ENCODE measurements around the gene TBXA2R. TPM values are rescaled to one million over a fixed set of nuclear protein-coding genes. Genes with fewer than 3 reads are reported as not detected.
A peak's percentile ranks its signal among the peaks of the same experiment; 100 is the strongest.
"Not testable (repeated sequence)": the region's sequence is repeated elsewhere in the genome, so short reads cannot be mapped to it uniquely, and the experiment has no call there.

The TBXA2R gene
- total RNA-seq, 1 experiment from 2014 or later: 1.3 TPM

DNA sequence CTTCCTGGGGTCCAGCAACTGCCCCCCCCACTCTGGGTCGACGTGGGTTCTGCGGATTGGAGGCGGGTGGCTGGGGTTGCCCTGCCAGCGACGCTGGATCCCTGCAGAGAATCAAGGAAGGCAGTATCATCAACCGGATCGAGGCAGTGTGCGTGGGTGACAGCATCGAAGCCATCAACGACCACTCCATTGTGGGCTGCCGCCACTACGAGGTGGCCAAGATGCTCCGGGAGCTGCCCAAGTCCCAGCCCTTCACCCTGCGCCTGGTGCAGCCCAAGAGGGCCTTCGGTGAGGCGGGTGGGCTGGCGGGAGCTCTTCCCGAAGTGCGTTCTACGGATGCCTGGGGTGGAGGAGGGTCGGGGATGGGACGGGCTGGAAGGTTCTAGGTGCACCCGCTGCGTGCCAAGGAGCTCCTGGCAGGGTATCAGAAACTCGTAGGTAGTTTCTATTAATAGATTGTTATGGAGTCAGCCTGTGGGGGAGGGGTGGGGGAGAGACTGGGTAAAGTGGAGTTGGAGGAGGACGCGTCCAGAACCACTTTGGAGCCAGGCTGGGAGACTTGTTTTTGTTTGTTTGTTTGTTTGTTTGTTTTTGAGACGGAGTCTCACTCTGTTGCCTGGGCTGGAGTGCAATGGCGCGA is 19.8 kb downstream of the TBXA2R start:
- H3K4me1 Mint-ChIP-seq: no peaks in the 10 kb centered on the region
- H3K27ac Mint-ChIP-seq: no peak overlapping the region
- no peak for TF ChIP-seq USF2 (CRISPR knock-in tag; IDR thresholded peaks at IDR 0.05)
- ChIA-PET POLR2A (no interaction called here), CTCF (interaction anchor here (0.6 to 3.8 kb wide), 8 partner anchors 9 to 132 kb away, joined by 3 to 44 read pairs (median 4); no protein-coding TSS in a partner anchor)
- H3K27me3 Mint-ChIP-seq (ENCODE audit: low read depth): peaks cover 56% of the 10 kb centered on the region
- peaks cover 16% of the 10 kb centered on the region for H3K9me3 Mint-ChIP-seq
- H3K4me3 Mint-ChIP-seq: no peak overlapping the region
- no peak for DNase-seq (ENCODE audit: low spot score)
- no peak for ATAC-seq
- H3K36me3 Mint-ChIP-seq: 0 out of 2 replicates have a peak, but pooled peaks cover 2% of the 10 kb centered on the region

GRCh38 chr19:3586127-3586626 is 20.5 kb downstream of the TBXA2R start:
- POLR2A ChIA-PET: interaction anchor here (1.0 kb wide), 1 partner anchor 9 kb away, joined by 3 read pairs; no protein-coding TSS in a partner anchor
- DNase-seq (ENCODE audit: low spot score) (peak; percentile 77), ATAC-seq (peak; percentile 76)
- H3K9me3 Mint-ChIP-seq: peaks cover 9% of the 10 kb centered on the region
- H3K4me3 Mint-ChIP-seq: peak overlapping the region; percentile 49
- no peak for TF ChIP-seq ATF1 (CRISPR knock-in tag; IDR thresholded peaks at IDR 0.05)
- TF ChIP-seq ZNF263 (CRISPR knock-in tag; IDR thresholded peaks at IDR 0.05; ENCODE audit: low read depth): no peak
- TF ChIP-seq TEAD1 (CRISPR knock-in tag; IDR thresholded peaks at IDR 0.05): no peak
- TF ChIP-seq, protein P1, sequence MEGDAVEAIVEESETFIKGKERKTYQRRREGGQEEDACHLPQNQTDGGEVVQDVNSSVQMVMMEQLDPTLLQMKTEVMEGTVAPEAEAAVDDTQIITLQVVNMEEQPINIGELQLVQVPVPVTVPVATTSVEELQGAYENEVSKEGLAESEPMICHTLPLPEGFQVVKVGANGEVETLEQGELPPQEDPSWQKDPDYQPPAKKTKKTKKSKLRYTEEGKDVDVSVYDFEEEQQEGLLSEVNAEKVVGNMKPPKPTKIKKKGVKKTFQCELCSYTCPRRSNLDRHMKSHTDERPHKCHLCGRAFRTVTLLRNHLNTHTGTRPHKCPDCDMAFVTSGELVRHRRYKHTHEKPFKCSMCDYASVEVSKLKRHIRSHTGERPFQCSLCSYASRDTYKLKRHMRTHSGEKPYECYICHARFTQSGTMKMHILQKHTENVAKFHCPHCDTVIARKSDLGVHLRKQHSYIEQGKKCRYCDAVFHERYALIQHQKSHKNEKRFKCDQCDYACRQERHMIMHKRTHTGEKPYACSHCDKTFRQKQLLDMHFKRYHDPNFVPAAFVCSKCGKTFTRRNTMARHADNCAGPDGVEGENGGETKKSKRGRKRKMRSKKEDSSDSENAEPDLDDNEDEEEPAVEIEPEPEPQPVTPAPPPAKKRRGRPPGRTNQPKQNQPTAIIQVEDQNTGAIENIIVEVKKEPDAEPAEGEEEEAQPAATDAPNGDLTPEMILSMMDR (IDR thresholded peaks at IDR 0.05): peak; percentile 62; the same call in 1 of the 2 replicates
- TF ChIP-seq IRF2 (CRISPR knock-in tag; IDR thresholded peaks at IDR 0.05; ENCODE audit: borderline replicate concordance, low read depth): no peak
- no peaks in the 10 kb centered on the region for H3K4me1 Mint-ChIP-seq
- H3K27me3 Mint-ChIP-seq (ENCODE audit: low read depth): peaks cover 52% of the 10 kb centered on the region
- CTCF ChIA-PET: interaction anchor here (0.5 to 3.8 kb wide), 15 partner anchors 9 to 401 kb away, joined by 3 to 44 read pairs (median 4); partner anchors contain the start of gene HMG20B
- no peak overlapping the region for H3K27ac Mint-ChIP-seq
- 0 out of 2 replicates have a peak, but pooled peaks cover 2% of the 10 kb centered on the region for H3K36me3 Mint-ChIP-seq

DNA sequence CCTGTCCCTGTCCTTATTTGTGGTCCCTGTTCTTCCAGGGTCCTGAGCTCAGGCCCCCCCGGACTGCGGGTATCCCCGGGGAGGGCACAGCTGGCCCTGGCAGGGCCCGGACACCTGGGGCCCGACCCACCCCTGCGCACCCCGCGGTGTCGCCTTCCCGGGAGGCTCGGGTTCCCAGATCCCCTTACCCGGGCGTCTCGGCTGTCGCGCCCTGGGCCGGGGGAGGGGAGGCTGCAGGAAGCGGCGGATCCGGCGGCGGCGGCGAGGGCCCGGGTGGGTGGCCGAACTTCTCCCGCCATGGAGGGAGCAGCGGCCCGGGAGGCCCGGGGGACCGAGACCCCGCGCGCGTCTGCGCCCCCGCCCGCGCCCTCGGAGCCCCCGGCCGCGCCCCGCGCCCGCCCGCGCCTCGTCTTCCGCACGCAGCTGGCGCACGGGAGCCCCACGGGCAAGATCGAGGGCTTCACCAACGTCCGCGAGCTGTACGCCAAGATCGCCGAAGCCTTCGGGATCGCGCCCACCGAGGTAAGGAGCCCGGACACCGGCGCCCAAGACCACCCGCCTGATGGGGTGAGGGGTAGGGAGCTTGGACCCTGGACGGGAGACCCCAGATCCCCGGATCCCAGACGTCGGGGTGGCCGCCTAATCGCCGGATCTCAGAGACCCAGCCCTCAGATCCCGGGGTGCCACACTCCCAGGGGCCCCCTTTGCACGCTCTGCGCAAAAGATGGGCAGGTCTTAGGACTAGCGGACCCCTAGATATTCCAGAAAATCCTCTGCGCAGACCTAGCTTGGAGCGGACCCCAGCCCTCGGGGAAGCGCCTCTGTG is 21.2 kb downstream of the TBXA2R start, which contains the start of gene GIPC3:
Gene GIPC3, plus strand, starts transcription at position 178 of the 826 bp plus-strand sequence. Its CDS starts 120 bp downstream, at position 298.
- ATAC-seq (peak; percentile 31), DNase-seq (ENCODE audit: low spot score) (peak; percentile 44)
- no peaks in the 10 kb centered on the region for H3K4me1 Mint-ChIP-seq
- peak within 1 kb of the TSS; percentile 49 for H3K4me3 Mint-ChIP-seq
- no peak for TF ChIP-seq ZNF219 (CRISPR knock-in tag; IDR thresholded peaks at IDR 0.05; ENCODE audit: borderline replicate concordance)
- TF ChIP-seq ZNF423 (CRISPR knock-in tag; IDR thresholded peaks at IDR 0.05): peak; percentile 70; the same call in 1 of the 2 replicates
- ChIA-PET POLR2A (interaction anchor here (1.0 kb wide), 1 partner anchor 9 kb away, joined by 3 read pairs; no protein-coding TSS in a partner anchor), CTCF (interaction anchor here (0.5 to 3.8 kb wide), 17 partner anchors 8 to 402 kb away, joined by 3 to 44 read pairs (median 4); partner anchors contain the start of gene HMG20B)
- peaks cover 4% of the 10 kb centered on the region for H3K9me3 Mint-ChIP-seq
- 0 out of 2 replicates have a peak, but pooled peaks cover 2% of the 10 kb centered on the region for H3K36me3 Mint-ChIP-seq
- H3K27me3 Mint-ChIP-seq (ENCODE audit: low read depth): peaks cover 55% of the 10 kb centered on the region
- no peak within 1 kb of the TSS for H3K27ac Mint-ChIP-seq

DNA sequence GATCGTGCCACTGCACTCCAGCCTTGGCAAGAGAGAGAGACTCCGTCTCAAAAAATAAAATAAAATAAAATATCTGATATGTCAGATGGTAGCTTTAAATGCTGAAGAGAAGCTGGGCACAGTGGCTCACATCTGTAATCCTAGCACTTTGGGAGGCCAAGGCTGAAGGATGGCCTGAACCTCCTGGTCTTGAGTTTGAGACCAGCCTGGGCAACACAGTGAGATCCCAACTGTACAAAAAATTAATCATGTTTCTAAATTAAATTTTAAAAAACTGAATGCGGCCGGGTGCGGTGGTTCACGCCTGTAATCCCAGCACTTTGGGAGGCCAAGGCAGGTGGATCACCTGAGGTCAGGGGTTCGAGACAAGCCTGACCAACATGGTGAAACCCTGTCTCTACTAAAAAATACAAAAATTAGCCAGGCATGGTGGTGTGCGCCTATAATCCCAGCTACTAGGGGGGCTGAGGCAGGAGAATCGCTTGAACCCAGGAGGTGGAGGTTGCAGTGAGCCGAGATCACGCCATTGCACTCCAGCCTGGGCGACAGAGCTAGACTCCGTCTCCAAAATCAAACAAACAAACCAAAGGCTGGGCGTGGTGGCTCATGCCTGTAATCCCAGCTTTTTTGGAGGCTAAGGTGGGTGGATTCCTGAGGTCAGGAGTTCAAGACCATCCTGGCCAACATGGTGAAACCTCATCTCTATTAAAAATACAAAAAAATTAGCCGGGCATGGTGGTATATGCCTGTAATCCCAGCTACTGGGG is 22.5 kb downstream of the TBXA2R start:
- not testable (repeated sequence) for DNase-seq (ENCODE audit: low spot score); ATAC-seq; H3K36me3 Mint-ChIP-seq; H3K9me3 Mint-ChIP-seq; H3K27ac Mint-ChIP-seq; H3K4me1 Mint-ChIP-seq
- Mint-ChIP-seq H3K27me3 (ENCODE audit: low read depth) (peaks cover 65% of the 10 kb centered on the region), H3K4me3 (0 out of 2 replicates have a peak overlapping the region, but pooled peaks have one; percentile 14)
- POLR2A ChIA-PET: interaction anchor here (0.6 kb wide), 1 partner anchor 115 kb away, joined by 3 read pairs; no protein-coding TSS in a partner anchor
- CTCF ChIA-PET: interaction anchor here (1.2 to 3.8 kb wide), 7 partner anchors 7 to 70 kb away, joined by 3 to 44 read pairs (median 5); no protein-coding TSS in a partner anchor

DNA sequence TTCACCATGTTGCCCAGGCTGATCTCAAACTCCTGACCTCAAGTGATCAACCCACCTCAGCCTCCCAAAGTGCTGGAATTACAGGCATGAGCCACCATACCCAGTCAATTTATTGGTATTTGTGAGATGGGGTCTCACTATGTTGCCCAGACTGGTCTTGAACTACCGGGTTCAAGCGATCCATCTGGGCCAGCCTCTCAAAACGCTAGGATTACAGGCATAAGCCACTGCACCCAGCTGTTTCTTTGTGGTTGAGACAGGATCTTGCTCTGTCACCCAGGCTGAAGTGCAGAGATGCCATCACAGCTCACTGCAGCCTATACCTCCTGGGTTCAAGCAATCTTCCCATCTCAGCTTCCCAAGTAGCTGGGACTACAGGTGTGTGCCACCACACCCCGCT is 24.9 kb downstream of the TBXA2R start:
- H3K36me3 Mint-ChIP-seq; H3K4me3 Mint-ChIP-seq; H3K4me1 Mint-ChIP-seq; ATAC-seq; POLR2A ChIA-PET; H3K9me3 Mint-ChIP-seq; DNase-seq (ENCODE audit: low spot score); H3K27ac Mint-ChIP-seq: not testable (repeated sequence)
- CTCF ChIA-PET: interaction anchor here (0.5 to 1.6 kb wide), 2 partner anchors 8 to 1821 kb away, joined by 3 to 6 read pairs; no protein-coding TSS in a partner anchor
- H3K27me3 Mint-ChIP-seq (ENCODE audit: low read depth): peaks cover 60% of the 10 kb centered on the region
